ENCODE results near the gene RDH11.

Gene RDH11

GRCh38 chr14:67680941-67681340, 14.6 kb downstream of the RDH11 start:
- Mint-ChIP-seq H3K4me3 (no peak overlapping the region), H3K27me3 (no peaks in the 10 kb centered on the region), H3K4me1 (peaks cover 21% of the 10 kb centered on the region), H3K9me3 (no peaks in the 10 kb centered on the region), H3K36me3 (ENCODE audit: low read depth) (peaks cover 62% of the 10 kb centered on the region), H3K27ac (no peak overlapping the region)
- DNase-seq (no peak), ATAC-seq (no peak)

DNA sequence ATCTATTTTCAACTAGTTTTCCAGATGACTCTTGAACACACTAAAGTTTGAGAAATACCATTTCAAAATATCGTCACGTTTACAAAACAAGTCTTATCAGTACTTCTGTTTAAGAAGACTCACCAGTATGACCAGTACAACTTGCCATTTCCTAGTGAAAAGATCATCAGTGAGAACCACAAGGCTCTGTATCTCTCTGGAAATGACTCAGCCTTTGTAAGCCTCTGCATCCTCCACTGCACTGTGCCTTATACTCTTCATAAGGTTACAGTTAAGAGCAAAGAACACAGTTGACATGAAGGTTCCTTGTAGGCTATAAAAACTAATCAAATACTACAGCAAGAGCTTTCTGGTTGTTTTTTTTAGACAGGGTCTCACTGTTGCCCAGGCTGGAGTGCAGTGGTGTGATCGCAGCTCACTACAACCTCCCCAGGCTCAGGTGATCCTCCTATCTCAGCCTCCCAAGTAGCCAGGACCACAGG, 15.4 kb downstream of the RDH11 start:
- Mint-ChIP-seq H3K9me3 (no peaks in the 10 kb centered on the region), H3K27me3 (no peaks in the 10 kb centered on the region), H3K36me3 (ENCODE audit: low read depth) (peaks cover 60% of the 10 kb centered on the region), H3K4me3 (no peak overlapping the region), H3K4me1 (peaks cover 26% of the 10 kb centered on the region), H3K27ac (peak overlapping the region; percentile 61)
- ATAC-seq (peak; percentile 98), DNase-seq (no peak)

GRCh38 chr14:67679006-67679405, 16.6 kb downstream of the RDH11 start:
- no peak for ATAC-seq
- peaks cover 25% of the 10 kb centered on the region for H3K4me1 Mint-ChIP-seq
- H3K9me3 Mint-ChIP-seq: no peaks in the 10 kb centered on the region
- H3K4me3 Mint-ChIP-seq: no peak overlapping the region
- DNase-seq: no peak
- H3K36me3 Mint-ChIP-seq (ENCODE audit: low read depth): peaks cover 49% of the 10 kb centered on the region
- no peak overlapping the region for H3K27ac Mint-ChIP-seq
- no peaks in the 10 kb centered on the region for H3K27me3 Mint-ChIP-seq

DNA sequence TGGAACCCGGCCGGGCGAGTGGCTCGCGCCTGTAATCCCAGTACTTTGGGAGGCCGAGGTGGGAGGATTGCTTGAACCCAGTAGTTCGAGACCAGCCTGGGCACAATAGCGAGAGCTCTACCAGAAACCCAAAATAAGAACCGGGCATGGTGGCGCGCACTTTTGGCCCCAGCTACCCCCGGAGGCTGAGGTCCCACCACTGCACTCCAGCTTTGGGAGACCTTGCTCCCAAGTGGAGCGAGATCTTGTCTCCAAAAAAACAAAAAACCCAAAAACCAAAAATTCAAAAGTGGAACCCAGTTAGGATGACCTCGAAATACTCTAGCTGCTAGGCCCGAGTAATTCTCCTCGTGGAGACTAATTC, 20.4 kb downstream of the RDH11 start:
- H3K36me3 Mint-ChIP-seq (ENCODE audit: low read depth): peaks cover 22% of the 10 kb centered on the region
- H3K27me3 Mint-ChIP-seq: no peaks in the 10 kb centered on the region
- peak overlapping the region; percentile 75 for H3K27ac Mint-ChIP-seq
- peak overlapping the region; percentile 91 for H3K4me3 Mint-ChIP-seq
- H3K4me1 Mint-ChIP-seq: peaks cover 31% of the 10 kb centered on the region
- no peak for DNase-seq
- no peak for ATAC-seq
- H3K9me3 Mint-ChIP-seq: no peaks in the 10 kb centered on the region

- Mint-ChIP-seq H3K4me3 (peak within 1 kb of the TSS; percentile 91), H3K36me3 (ENCODE audit: low read depth) (peaks cover 16% of the 10 kb centered on the region), H3K27me3 (no peaks in the 10 kb centered on the region), H3K9me3 (no peaks in the 10 kb centered on the region), H3K27ac (peak within 1 kb of the TSS; percentile 75), H3K4me1 (peaks cover 27% of the 10 kb centered on the region)
- ATAC-seq: peak; percentile 95
- peak; percentile 81 for DNase-seq
These were observed 20.9 kb downstream of the RDH11 start, which contains the start of gene VTI1B for GRCh38 chr14:67674480-67675218. Gene VTI1B, minus strand, starts transcription at chr14:67674632. Its CDS starts 143 bp downstream, at chr14:67674489.

DNA sequence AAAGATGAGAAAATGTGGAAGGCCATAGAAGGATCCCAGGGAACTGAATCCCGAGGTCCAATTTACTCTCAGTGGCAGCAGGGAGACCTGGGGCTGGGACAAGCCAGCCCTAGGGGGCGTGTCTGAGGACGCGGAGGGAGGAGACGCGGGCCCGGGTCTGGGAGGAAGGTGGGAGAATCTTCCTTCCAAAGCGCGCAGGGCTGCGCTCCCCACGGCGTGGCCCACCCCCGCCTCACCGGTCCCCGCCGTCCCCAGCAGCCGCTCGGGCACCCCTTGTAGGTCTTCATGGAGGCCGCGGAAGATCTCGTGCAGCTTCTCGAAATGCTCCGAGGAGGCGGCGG, 21.5 kb downstream of the RDH11 start:
- H3K4me3 Mint-ChIP-seq: peak overlapping the region; percentile 91
- peak; percentile 69 for ATAC-seq

GRCh38 chr14:67673451-67673850, 22.1 kb downstream of the RDH11 start:
- Mint-ChIP-seq H3K9me3 (no peaks in the 10 kb centered on the region), H3K4me3 (peak overlapping the region; percentile 91), H3K4me1 (peaks cover 37% of the 10 kb centered on the region), H3K27me3 (no peaks in the 10 kb centered on the region), H3K36me3 (ENCODE audit: low read depth) (peaks cover 16% of the 10 kb centered on the region), H3K27ac (peak overlapping the region; percentile 75)
- no peak for DNase-seq
- no peak for ATAC-seq

More for the DNA sequence above, 21.5 kb downstream of the RDH11 start:
- Mint-ChIP-seq H3K9me3 (no peaks in the 10 kb centered on the region), H3K27ac (peak overlapping the region; percentile 75), H3K27me3 (no peaks in the 10 kb centered on the region), H3K4me1 (peaks cover 30% of the 10 kb centered on the region), H3K36me3 (ENCODE audit: low read depth) (peaks cover 16% of the 10 kb centered on the region)
- DNase-seq: peak; percentile 62

DNA sequence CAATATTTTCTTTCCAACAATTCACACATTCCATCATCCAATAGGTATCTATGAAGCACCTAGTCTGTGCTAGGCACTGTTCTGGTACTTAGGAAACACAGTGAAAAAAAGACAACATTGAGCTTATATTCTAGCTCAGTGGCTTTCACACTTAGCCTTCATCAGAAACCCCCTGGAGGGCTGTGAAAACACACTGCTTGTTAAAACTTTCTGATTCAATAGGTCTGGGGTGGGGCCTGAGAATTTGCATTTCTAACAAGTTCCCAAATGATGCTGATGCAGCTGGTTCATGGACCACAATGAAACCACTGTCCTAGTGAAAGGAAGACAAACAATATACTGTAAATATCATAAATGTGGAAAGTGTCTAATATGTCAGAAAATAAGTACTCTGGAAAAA, 27.0 kb downstream of the RDH11 start:
- peaks cover 62% of the 10 kb centered on the region for H3K4me1 Mint-ChIP-seq
- ATAC-seq (peak; percentile 60), DNase-seq (no peak)
- no peak overlapping the region for H3K4me3 Mint-ChIP-seq
- H3K36me3 Mint-ChIP-seq (ENCODE audit: low read depth): no peaks in the 10 kb centered on the region
- no peaks in the 10 kb centered on the region for H3K9me3 Mint-ChIP-seq
- H3K27me3 Mint-ChIP-seq: no peaks in the 10 kb centered on the region
- H3K27ac Mint-ChIP-seq: peak overlapping the region; percentile 28

DNA sequence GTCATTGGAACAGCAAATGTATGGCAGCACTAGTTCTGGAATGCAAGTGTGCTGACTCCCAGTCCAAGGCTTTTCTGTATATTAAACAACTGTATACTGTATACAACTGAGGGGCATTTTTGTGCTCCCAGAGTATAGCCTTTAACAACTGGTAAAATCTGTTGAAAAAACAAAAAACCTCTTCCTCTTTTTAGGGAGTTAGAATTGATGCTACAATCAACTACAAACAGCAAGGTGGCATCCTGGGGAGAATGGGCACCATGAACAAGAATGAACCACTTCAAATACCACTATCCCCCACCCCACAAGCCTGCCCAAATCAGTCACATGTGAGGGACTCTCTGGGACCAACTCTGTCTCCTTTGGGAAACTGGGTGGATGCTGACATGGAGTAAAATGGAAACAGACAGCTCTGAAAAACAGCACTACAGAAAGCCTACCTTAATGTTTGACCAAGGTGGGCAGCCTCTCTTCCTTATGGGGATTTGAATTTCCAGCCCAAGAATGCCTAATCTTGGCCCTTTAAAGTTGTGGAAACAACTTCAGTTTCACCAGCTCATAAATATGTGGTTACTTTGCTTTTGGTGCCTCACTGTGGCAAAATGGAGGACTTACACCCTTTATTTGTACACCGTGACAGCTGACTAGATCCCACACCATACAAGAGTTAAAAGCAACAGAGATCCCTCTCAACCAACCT, 28.7 kb downstream of the RDH11 start:
- no peaks in the 10 kb centered on the region for H3K27me3 Mint-ChIP-seq
- peaks cover 56% of the 10 kb centered on the region for H3K4me1 Mint-ChIP-seq
- no peak overlapping the region for H3K4me3 Mint-ChIP-seq
- DNase-seq: no peak
- H3K9me3 Mint-ChIP-seq: no peaks in the 10 kb centered on the region
- peak; percentile 77 for ATAC-seq
- no peaks in the 10 kb centered on the region for H3K36me3 Mint-ChIP-seq (ENCODE audit: low read depth)
- peak overlapping the region; percentile 58 for H3K27ac Mint-ChIP-seq

DNA sequence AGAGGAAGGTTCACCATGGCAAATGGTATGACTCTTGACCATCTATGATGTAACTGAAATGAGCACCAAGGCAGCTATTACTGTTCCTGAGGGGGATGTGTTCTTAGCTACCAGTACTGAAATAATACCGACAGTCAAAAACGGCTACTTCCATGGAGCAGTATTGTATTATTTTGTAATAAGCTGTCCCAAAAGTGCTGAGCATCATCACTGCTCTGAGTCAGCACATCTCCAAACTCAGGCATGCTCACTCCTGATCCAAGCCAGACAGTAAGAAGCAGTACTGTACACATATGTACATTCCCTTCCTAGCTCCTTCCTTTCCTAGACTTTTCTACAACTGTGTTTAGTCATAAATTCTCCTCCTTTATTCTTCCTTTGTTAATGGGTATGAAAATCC, 29.7 kb downstream of the RDH11 start:
- H3K4me3 Mint-ChIP-seq: no peak overlapping the region
- no peak overlapping the region for H3K27ac Mint-ChIP-seq
- no peaks in the 10 kb centered on the region for H3K27me3 Mint-ChIP-seq
- ATAC-seq (no peak), DNase-seq (no peak)
- H3K36me3 Mint-ChIP-seq (ENCODE audit: low read depth): no peaks in the 10 kb centered on the region
- no peaks in the 10 kb centered on the region for H3K9me3 Mint-ChIP-seq
- peaks cover 50% of the 10 kb centered on the region for H3K4me1 Mint-ChIP-seq

DNA sequence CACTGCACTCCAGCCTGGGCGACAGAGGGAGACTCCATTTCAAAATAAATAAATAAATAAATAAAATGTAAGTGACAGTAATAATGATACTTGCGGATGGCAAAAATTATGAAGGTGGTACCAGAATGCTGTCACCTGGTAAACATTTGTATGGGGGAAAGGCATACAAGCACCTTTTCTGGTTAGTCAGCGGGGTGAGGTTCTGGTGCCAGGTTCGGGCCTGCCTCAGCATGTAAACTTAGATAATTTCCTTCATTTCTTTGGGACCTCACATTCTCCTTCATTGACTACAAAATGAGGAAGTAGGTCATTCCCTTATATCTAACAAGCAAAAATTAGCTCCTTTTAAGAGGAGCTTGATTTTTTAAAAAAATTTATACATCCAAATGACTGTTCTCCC, 31.9 kb downstream of the RDH11 start:
- Mint-ChIP-seq H3K27me3 (no peaks in the 10 kb centered on the region), H3K36me3 (ENCODE audit: low read depth) (peaks cover 3% of the 10 kb centered on the region), H3K9me3 (no peaks in the 10 kb centered on the region), H3K4me3 (no peak overlapping the region), H3K27ac (no peak overlapping the region), H3K4me1 (peaks cover 40% of the 10 kb centered on the region)
- ATAC-seq (no peak), DNase-seq (no peak)

GRCh38 chr14:67653651-67654280, 41.8 kb downstream of the RDH11 start:
- H3K27me3 Mint-ChIP-seq: no peaks in the 10 kb centered on the region
- H3K4me3 Mint-ChIP-seq: no peak overlapping the region
- no peaks in the 10 kb centered on the region for H3K4me1 Mint-ChIP-seq
- no peak overlapping the region for H3K27ac Mint-ChIP-seq
- peaks cover 37% of the 10 kb centered on the region for H3K36me3 Mint-ChIP-seq (ENCODE audit: low read depth)
- H3K9me3 Mint-ChIP-seq: no peaks in the 10 kb centered on the region
- ATAC-seq (no peak), DNase-seq (no peak)

DNA sequence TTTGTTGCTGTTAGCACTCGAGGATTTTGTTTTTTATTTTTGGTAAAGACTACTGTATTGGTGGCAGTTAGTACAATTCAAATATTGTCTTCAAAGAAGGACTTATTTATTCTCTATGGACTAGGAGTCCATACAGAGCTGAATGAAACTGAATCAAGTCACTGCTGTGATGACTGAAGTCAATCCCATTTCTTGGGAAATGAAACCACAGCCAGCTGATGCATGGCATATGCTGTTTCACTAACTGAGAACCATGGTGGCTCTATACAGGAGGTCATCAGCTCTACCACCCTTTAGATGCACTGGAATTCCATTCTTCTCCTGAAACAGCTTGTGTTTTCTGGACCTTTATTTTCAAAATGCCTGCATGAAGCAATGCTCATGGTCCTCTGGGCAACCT, 43.4 kb downstream of the RDH11 start:
- H3K27ac Mint-ChIP-seq: no peak overlapping the region
- no peak for ATAC-seq
- no peaks in the 10 kb centered on the region for H3K9me3 Mint-ChIP-seq
- H3K36me3 Mint-ChIP-seq (ENCODE audit: low read depth): peaks cover 28% of the 10 kb centered on the region
- H3K4me3 Mint-ChIP-seq: no peak overlapping the region
- no peaks in the 10 kb centered on the region for H3K27me3 Mint-ChIP-seq
- no peak for DNase-seq
- H3K4me1 Mint-ChIP-seq: no peaks in the 10 kb centered on the region

DNA sequence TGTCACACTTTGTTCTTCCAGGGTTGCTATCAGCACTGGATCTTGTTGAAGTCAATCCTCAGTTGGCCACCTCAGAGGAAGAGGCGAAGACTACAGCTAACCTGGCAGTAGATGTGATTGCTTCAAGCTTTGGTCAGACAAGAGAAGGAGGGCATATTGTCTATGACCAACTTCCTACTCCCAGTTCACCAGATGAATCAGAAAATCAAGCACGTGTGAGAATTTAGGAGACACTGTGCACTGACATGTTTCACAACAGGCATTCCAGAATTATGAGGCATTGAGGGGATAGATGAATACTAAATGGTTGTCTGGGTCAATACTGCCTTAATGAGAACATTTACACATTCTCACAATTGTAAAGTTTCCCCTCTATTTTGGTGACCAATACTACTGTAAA, 44.9 kb downstream of the RDH11 start:
- no peak for ATAC-seq

GRCh38 chr14:67650151-67650550, 45.4 kb downstream of the RDH11 start:
- no peak for DNase-seq
- no peaks in the 10 kb centered on the region for H3K27me3 Mint-ChIP-seq
- H3K4me1 Mint-ChIP-seq: no peaks in the 10 kb centered on the region
- no peak for ATAC-seq
- no peaks in the 10 kb centered on the region for H3K9me3 Mint-ChIP-seq
- H3K4me3 Mint-ChIP-seq: no peak overlapping the region
- peaks cover 25% of the 10 kb centered on the region for H3K36me3 Mint-ChIP-seq (ENCODE audit: low read depth)
- H3K27ac Mint-ChIP-seq: no peak overlapping the region

More for the DNA sequence above, 44.9 kb downstream of the RDH11 start:
- Mint-ChIP-seq H3K4me1 (no peaks in the 10 kb centered on the region), H3K9me3 (no peaks in the 10 kb centered on the region), H3K36me3 (ENCODE audit: low read depth) (peaks cover 27% of the 10 kb centered on the region), H3K27ac (no peak overlapping the region), H3K27me3 (no peaks in the 10 kb centered on the region), H3K4me3 (no peak overlapping the region)
- no peak for DNase-seq
